ENCODE data around the gene PHETA2.

PHETA2 gene

DNA sequence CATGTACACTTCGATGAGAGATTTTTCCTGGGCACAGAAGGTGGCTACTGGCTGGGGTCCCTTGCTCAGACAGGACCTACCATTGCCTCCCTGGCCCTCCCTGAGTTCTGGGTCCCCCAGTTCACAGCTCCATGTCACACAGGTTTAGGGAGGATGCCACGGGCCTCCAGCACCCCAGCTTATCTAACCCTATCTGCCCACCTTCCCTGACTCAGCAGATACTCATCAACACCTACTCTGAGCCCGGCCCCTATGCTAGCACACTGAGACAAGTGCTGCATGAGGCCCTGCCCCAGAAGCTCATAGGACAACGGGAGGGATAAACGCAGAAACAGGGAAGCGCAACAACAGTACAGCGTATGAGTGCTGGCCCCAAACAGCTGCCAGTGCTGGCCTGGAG, 13.0 kb upstream of the PHETA2 start:
- no peaks in the 10 kb centered on the region for H3K27me3 ChIP-seq (ENCODE audit: insufficient read depth, low read length, poor library complexity)
- H2BK5ac ChIP-seq (ENCODE audit: low read length), result no peak overlapping the region
- no peaks in the 10 kb centered on the region for H3K79me2 ChIP-seq (ENCODE audit: control insufficient read depth, insufficient read depth, low read length)
- H3K27ac ChIP-seq (ENCODE audit: low read depth, low read length), result no peak overlapping the region
- H3K4me3 ChIP-seq (ENCODE audit: low read length), result no peak overlapping the region
- H3K4me2 ChIP-seq (ENCODE audit: low read length), result no peak overlapping the region
- H2AK5ac ChIP-seq (ENCODE audit: low read length), result no peak overlapping the region
- H2BK120ac ChIP-seq (ENCODE audit: low read depth, low read length), result no peak overlapping the region
- H3K56ac ChIP-seq (ENCODE audit: low read length), result no peak overlapping the region
- H3K23ac ChIP-seq (ENCODE audit: low read length), result no peak overlapping the region
- H4K5ac ChIP-seq (ENCODE audit: low read length), result no peak overlapping the region
- H4K8ac ChIP-seq (ENCODE audit: low read depth, low read length), result no peak overlapping the region
- no peaks in the 10 kb centered on the region for H3K79me1 ChIP-seq (ENCODE audit: low read length)
- no peak for DNase-seq
- H2BK15ac ChIP-seq (replicated peaks; ENCODE audit: low read depth), result no peak overlapping the region
- no peak overlapping the region for H3K18ac ChIP-seq (ENCODE audit: low read length)
- H3K36me3 ChIP-seq (ENCODE audit: control insufficient read depth, insufficient read depth, low read length), result no peaks in the 10 kb centered on the region
- no peak overlapping the region for H3K9ac ChIP-seq (ENCODE audit: low read length)
- H3K4ac ChIP-seq (ENCODE audit: low read depth, low read length), result no peak overlapping the region
- H3K4me1 ChIP-seq (ENCODE audit: control insufficient read depth, low read depth, low read length), result peaks cover 7% of the 10 kb centered on the region
- WGBS (ENCODE audit: extremely low coverage, insufficient coverage, low lambda C conversion rate), result no CpG with 5 or more reads among the region's 7 CpGs

DNA sequence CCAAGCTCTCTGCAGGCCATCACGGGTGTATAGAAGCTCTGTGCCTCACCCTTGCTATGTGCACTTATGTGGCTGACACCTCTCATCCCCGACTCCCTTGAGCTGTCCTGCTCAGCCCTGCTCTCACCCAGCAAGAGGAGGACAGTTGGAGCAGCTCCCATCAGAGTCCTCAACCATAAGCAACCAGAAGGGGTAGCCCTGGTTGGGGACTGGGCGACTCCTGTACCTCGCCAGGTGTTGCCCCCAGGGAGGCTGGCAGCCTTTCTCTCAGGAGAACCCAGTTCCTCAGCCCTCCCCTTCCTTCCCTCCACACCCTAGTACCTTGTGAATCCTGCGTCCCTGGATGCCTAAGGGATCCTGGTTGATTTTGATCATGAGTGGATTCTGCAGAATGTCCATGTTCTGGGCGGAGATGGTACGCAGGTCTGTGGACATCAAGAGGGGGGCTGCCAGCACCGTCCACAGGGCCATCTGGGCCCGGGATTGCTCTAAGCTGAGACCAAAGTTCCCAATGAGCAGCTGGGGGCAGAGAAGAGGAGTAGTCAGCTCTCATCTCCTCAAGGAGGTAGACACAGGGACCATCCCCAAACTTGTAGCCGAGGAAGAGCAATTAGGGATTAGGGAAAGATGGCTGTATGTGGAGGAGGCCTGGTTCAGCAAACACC, 11.4 kb upstream of the PHETA2 start:
- H4K5ac ChIP-seq (ENCODE audit: low read length), result no peak overlapping the region
- no peak overlapping the region for H3K4me3 ChIP-seq (ENCODE audit: low read length)
- DNase-seq, result no peak
- H3K23ac ChIP-seq (ENCODE audit: low read length), result no peak overlapping the region
- H3K4me2 ChIP-seq (ENCODE audit: low read length), result no peak overlapping the region
- H3K4me1 ChIP-seq (ENCODE audit: control insufficient read depth, low read depth, low read length), result peaks cover 7% of the 10 kb centered on the region
- H3K79me1 ChIP-seq (ENCODE audit: low read length), result no peaks in the 10 kb centered on the region
- no peak overlapping the region for H4K8ac ChIP-seq (ENCODE audit: low read depth, low read length)
- WGBS (ENCODE audit: extremely low coverage, insufficient coverage, low lambda C conversion rate), result no CpG with 5 or more reads among the region's 10 CpGs
- no peak overlapping the region for H2BK5ac ChIP-seq (ENCODE audit: low read length)
- H3K27me3 ChIP-seq (ENCODE audit: insufficient read depth, low read length, poor library complexity), result no peaks in the 10 kb centered on the region
- no peak overlapping the region for H3K18ac ChIP-seq (ENCODE audit: low read length)
- H2AK5ac ChIP-seq (ENCODE audit: low read length), result no peak overlapping the region
- H3K36me3 ChIP-seq (ENCODE audit: control insufficient read depth, insufficient read depth, low read length), result no peaks in the 10 kb centered on the region
- no peaks in the 10 kb centered on the region for H3K79me2 ChIP-seq (ENCODE audit: control insufficient read depth, insufficient read depth, low read length)
- H3K56ac ChIP-seq (ENCODE audit: low read length), result no peak overlapping the region
- H2BK120ac ChIP-seq (ENCODE audit: low read depth, low read length), result no peak overlapping the region
- no peak overlapping the region for H3K27ac ChIP-seq (ENCODE audit: low read depth, low read length)
- no peak overlapping the region for H2BK15ac ChIP-seq (replicated peaks; ENCODE audit: low read depth)
- no peak overlapping the region for H3K9ac ChIP-seq (ENCODE audit: low read length)
- no peak overlapping the region for H3K4ac ChIP-seq (ENCODE audit: low read depth, low read length)

DNA sequence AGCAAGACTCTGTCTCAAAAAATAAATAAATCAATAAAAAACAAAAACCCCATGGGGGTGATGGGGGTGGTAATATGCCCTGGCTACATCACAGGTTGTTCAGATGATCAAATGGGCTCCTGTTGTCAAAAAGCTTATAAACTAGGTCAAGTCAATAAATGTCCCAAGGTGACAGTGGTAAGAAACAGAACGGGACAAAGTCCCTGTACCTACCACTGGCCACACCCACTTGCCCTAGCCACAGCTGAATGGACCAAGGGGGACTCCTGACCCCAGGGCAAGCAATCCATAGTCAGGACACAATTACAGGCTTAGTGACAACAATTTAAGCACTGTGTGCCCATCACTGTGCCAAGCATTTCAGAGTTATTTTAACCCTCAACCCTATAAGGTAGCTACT, 9.4 kb upstream of the PHETA2 start:
- Histone ChIP-seq H3K79me2 (ENCODE audit: control insufficient read depth, insufficient read depth, low read length) (no peaks in the 10 kb centered on the region), H3K4me1 (ENCODE audit: control insufficient read depth, low read depth, low read length) (peaks cover 7% of the 10 kb centered on the region), H3K27me3 (ENCODE audit: insufficient read depth, low read length, poor library complexity) (no peaks in the 10 kb centered on the region), H3K23ac (ENCODE audit: low read length) (no peak overlapping the region), H2BK120ac (ENCODE audit: low read depth, low read length) (no peak overlapping the region), H3K4me3 (ENCODE audit: low read length) (no peak overlapping the region), H3K56ac (ENCODE audit: low read length) (no peak overlapping the region), H2BK15ac (replicated peaks; ENCODE audit: low read depth) (no peak overlapping the region), H3K9ac (ENCODE audit: low read length) (no peak overlapping the region), H3K4me2 (ENCODE audit: low read length) (no peak overlapping the region), H3K27ac (ENCODE audit: low read depth, low read length) (no peak overlapping the region), H4K8ac (ENCODE audit: low read depth, low read length) (no peak overlapping the region), H3K79me1 (ENCODE audit: low read length) (peaks cover under 1% of the 10 kb centered on the region), H3K36me3 (ENCODE audit: control insufficient read depth, insufficient read depth, low read length) (no peaks in the 10 kb centered on the region), H4K5ac (ENCODE audit: low read length) (no peak overlapping the region), H3K4ac (ENCODE audit: low read depth, low read length) (no peak overlapping the region), H3K18ac (ENCODE audit: low read length) (no peak overlapping the region), H2BK5ac (ENCODE audit: low read length) (no peak overlapping the region), H2AK5ac (ENCODE audit: low read length) (no peak overlapping the region)
- WGBS (ENCODE audit: extremely low coverage, insufficient coverage, low lambda C conversion rate), result no CpG with 5 or more reads among the region's 1 CpG
- DNase-seq, result no peak

DNA sequence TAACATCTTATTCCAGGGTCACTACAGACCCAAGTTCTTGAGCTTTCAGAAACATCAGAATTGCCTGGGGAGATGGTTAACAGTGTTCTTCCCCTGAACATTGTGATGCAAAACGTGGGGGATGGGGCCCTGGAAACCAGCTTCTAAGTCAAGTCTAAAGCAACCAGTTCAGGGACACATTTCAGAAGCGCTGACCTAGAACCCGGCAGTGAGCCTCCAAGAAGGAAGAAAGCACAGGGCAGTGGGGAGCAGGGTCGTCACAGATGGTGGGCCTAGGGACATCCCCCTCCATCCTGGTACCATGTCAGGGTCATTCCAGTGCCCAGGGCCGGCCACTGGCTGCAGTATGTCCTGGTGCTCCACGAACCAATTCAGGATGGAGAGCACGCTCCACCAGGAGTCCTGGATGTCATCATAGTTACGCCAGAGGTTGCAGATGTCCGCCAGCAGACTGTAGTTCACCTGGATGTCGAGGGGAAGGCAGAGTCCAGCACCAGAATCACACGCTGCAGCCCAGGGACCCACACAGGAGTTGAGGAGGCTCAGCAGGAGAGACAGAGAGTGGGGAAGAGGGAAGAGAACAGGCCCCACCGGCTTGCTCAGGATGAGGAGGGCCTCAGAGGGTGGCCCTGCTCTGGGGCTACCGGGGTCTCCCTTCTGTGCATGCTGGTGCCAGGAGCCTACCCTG, 8.5 kb upstream of the PHETA2 start:
- H4K5ac ChIP-seq (ENCODE audit: low read length), result no peak overlapping the region
- WGBS (ENCODE audit: extremely low coverage, insufficient coverage, low lambda C conversion rate), result no CpG with 5 or more reads among the region's 13 CpGs
- H3K4me2 ChIP-seq (ENCODE audit: low read length), result no peak overlapping the region
- no peaks in the 10 kb centered on the region for H3K79me2 ChIP-seq (ENCODE audit: control insufficient read depth, insufficient read depth, low read length)
- H2BK5ac ChIP-seq (ENCODE audit: low read length), result no peak overlapping the region
- H3K4me3 ChIP-seq (ENCODE audit: low read length), result no peak overlapping the region
- H3K79me1 ChIP-seq (ENCODE audit: low read length), result peaks cover 2% of the 10 kb centered on the region
- no peaks in the 10 kb centered on the region for H3K27me3 ChIP-seq (ENCODE audit: insufficient read depth, low read length, poor library complexity)
- no peak overlapping the region for H3K23ac ChIP-seq (ENCODE audit: low read length)
- H3K27ac ChIP-seq (ENCODE audit: low read depth, low read length), result no peak overlapping the region
- H3K56ac ChIP-seq (ENCODE audit: low read length), result peak overlapping the region; percentile 25
- H2BK15ac ChIP-seq (replicated peaks; ENCODE audit: low read depth), result no peak overlapping the region
- H3K4me1 ChIP-seq (ENCODE audit: control insufficient read depth, low read depth, low read length), result peaks cover 10% of the 10 kb centered on the region
- no peaks in the 10 kb centered on the region for H3K36me3 ChIP-seq (ENCODE audit: control insufficient read depth, insufficient read depth, low read length)
- no peak overlapping the region for H2BK120ac ChIP-seq (ENCODE audit: low read depth, low read length)
- no peak overlapping the region for H3K18ac ChIP-seq (ENCODE audit: low read length)
- H3K4ac ChIP-seq (ENCODE audit: low read depth, low read length), result no peak overlapping the region
- H4K8ac ChIP-seq (ENCODE audit: low read depth, low read length), result no peak overlapping the region
- H2AK5ac ChIP-seq (ENCODE audit: low read length), result no peak overlapping the region
- peak; percentile 69 for DNase-seq
- H3K9ac ChIP-seq (ENCODE audit: low read length), result no peak overlapping the region

DNA sequence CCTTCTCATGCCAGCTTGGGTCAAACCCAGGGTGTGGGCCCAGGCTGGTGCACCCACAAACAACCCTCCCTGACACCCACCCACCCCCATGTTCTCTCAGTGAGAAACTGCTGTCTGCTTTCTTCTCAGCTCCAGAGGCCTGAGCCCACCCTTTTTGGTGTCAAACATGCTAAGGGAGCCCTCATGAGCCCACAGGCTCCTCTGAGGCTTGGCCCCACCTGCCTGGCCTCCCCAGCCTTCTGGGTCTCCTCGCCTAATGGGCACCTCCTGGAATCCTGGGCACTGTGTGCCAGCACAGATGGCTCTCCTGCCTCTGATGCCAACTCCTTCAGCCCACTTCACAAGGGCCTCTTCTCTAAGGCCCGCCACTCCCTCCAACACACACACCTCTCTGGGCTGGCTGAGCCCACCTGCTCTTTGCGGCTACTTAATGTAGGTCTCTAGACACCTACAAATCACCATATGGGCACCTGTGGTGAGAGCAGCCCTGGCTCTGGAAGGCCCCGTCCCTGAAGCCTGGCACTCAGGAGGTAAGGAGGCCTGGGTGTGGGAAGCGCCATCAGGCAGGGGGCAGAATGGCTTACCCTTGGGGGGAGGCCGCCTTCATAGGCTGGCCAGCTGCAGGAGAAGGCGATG, 7.8 kb upstream of the PHETA2 start:
- peak overlapping the region; percentile 25 for H3K56ac ChIP-seq (ENCODE audit: low read length)
- no peak overlapping the region for H4K5ac ChIP-seq (ENCODE audit: low read length)
- WGBS (ENCODE audit: extremely low coverage, insufficient coverage, low lambda C conversion rate), result no CpG with 5 or more reads among the region's 7 CpGs
- no peak overlapping the region for H4K8ac ChIP-seq (ENCODE audit: low read depth, low read length)
- no peak overlapping the region for H2BK15ac ChIP-seq (replicated peaks; ENCODE audit: low read depth)
- no peak overlapping the region for H3K4me2 ChIP-seq (ENCODE audit: low read length)
- no peaks in the 10 kb centered on the region for H3K36me3 ChIP-seq (ENCODE audit: control insufficient read depth, insufficient read depth, low read length)
- no peak overlapping the region for H3K4me3 ChIP-seq (ENCODE audit: low read length)
- H2AK5ac ChIP-seq (ENCODE audit: low read length), result no peak overlapping the region
- no peak overlapping the region for H2BK5ac ChIP-seq (ENCODE audit: low read length)
- DNase-seq, result no peak
- H3K27me3 ChIP-seq (ENCODE audit: insufficient read depth, low read length, poor library complexity), result no peaks in the 10 kb centered on the region
- H3K79me1 ChIP-seq (ENCODE audit: low read length), result peaks cover 2% of the 10 kb centered on the region
- peaks cover 12% of the 10 kb centered on the region for H3K4me1 ChIP-seq (ENCODE audit: control insufficient read depth, low read depth, low read length)
- H3K4ac ChIP-seq (ENCODE audit: low read depth, low read length), result no peak overlapping the region
- H2BK120ac ChIP-seq (ENCODE audit: low read depth, low read length), result no peak overlapping the region
- H3K27ac ChIP-seq (ENCODE audit: low read depth, low read length), result no peak overlapping the region
- no peak overlapping the region for H3K23ac ChIP-seq (ENCODE audit: low read length)
- H3K79me2 ChIP-seq (ENCODE audit: control insufficient read depth, insufficient read depth, low read length), result no peaks in the 10 kb centered on the region
- no peak overlapping the region for H3K9ac ChIP-seq (ENCODE audit: low read length)
- H3K18ac ChIP-seq (ENCODE audit: low read length), result no peak overlapping the region

Data from mesendoderm (in vitro differentiated cells).